SK-N-MC (cell line): ENCODE measurements around the gene GTF2I.

Experiments
- EZH2 ChIP-seq: fragments of 200-600 bp; sonication (generic); IDR thresholded peaks from one replicate; pipeline ENCODE4 v1.6.1; 2017; ENCODE audit warnings: antibody characterized with exemption
- POLR2AphosphoS5 ChIP-seq: IDR thresholded peaks from 2 replicates; pipeline ENCODE4 v1.6.1; 2012; ENCODE audit warnings: mild to moderate bottlenecking, low read depth, low read length, borderline replicate concordance

GRCh38 chr7:74632505-74632904 is 25.0 kb upstream of the GTF2I start:
- no peak for TF ChIP-seq POLR2AphosphoS5
- no peak for TF ChIP-seq EZH2
